ENCODE results near the gene MT1A. TPM values are rescaled to one million over a fixed set of nuclear protein-coding genes. Genes with fewer than 3 reads are reported as not detected.
"Not testable (repeated sequence)": the region's sequence is repeated elsewhere in the genome, so short reads cannot be mapped to it uniquely, and the experiment has no call there.

The MT1A gene
- total RNA-seq, 1 experiment from 2014 or later, result 23.5 TPM

- DNase-seq, result no peak
- no peaks in the 10 kb centered on the region for H3K79me2 ChIP-seq (ENCODE audit: low read depth)
- peaks cover 10% of the 10 kb centered on the region for H3K27me3 ChIP-seq (ENCODE audit: insufficient read depth, low read depth)
- H3K9me3 ChIP-seq (ENCODE audit: insufficient read depth, low read depth), result no peaks in the 10 kb centered on the region
- H3K9me2 ChIP-seq (ENCODE audit: insufficient read depth), result no peaks in the 10 kb centered on the region
- H3F3A ChIP-seq (ENCODE audit: insufficient read depth, low read depth), result no peaks in the 10 kb centered on the region
- H3K27ac ChIP-seq, result no peak overlapping the region
- intact Hi-C loops (cut with micrococcal nuclease; ENCODE audit: unreplicated experiment), result no loop called here
- H3K4me3 ChIP-seq, result no peak overlapping the region
- H3K4me2 ChIP-seq, result no peak overlapping the region
- H3K4me1 ChIP-seq (replicated peaks; ENCODE audit: insufficient read depth), result no peaks in the 10 kb centered on the region; the same call in 1 of the 2 replicates
- H4K20me1 ChIP-seq (ENCODE audit: insufficient read depth), result no peaks in the 10 kb centered on the region
- TF ChIP-seq EZH2 (IDR thresholded peaks at IDR 0.05; ENCODE audit: low read depth) (no peak), CTCF (conservative IDR thresholded peaks at IDR 0.05) (no peak)
- ChIA-PET CTCF (no interaction called here), POLR2A (ENCODE audit: unreplicated experiment) (no interaction called here)
- no TSS peak for BruUV-seq (replicated peaks)
- H3K36me3 ChIP-seq (ENCODE audit: low read depth), result no peaks in the 10 kb centered on the region
- H2AFZ ChIP-seq, result no peak overlapping the region
Observed at GRCh38 chr16:56672761-56673536, 34.5 kb downstream of the MT1A start.

DNA sequence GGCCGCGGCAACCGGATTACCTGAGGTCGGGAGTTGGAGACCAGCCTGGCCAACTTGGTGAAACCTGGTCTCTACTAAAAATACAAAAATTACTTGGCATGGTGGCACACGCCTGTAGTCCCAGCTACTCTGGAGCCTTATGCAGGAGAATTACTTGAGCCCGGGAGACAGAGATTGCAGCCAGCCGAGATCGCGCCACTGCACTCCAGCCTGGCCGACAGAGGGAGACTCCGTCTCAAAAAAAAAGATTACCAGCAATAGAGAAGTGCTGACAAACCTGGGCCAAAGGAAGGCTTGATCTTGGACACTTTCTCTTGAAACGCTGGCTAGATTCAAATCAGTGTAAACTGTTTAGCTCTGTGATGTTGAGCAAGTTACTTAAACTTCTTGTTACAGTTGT, 35.5 kb downstream of the MT1A start:
- ChIA-PET POLR2A (ENCODE audit: unreplicated experiment) (interaction anchor here (0.6 kb wide), 1 partner anchor 346 kb away, joined by 6 read pairs; no protein-coding TSS in a partner anchor), CTCF (no interaction called here)

GRCh38 chr16:56674570-56674969, 36.1 kb downstream of the MT1A start:
- H3K9me2 ChIP-seq (ENCODE audit: insufficient read depth); H3K4me1 ChIP-seq (replicated peaks; ENCODE audit: insufficient read depth); H3K27ac ChIP-seq; BruUV-seq (replicated peaks); intact Hi-C loops (cut with micrococcal nuclease; ENCODE audit: unreplicated experiment); H3K9me3 ChIP-seq (ENCODE audit: insufficient read depth, low read depth); DNase-seq; POLR2A ChIA-PET (ENCODE audit: unreplicated experiment); H4K20me1 ChIP-seq (ENCODE audit: insufficient read depth); H3K4me3 ChIP-seq; H3K79me2 ChIP-seq (ENCODE audit: low read depth); H3K27me3 ChIP-seq (ENCODE audit: insufficient read depth, low read depth); CTCF ChIA-PET; H3K36me3 ChIP-seq (ENCODE audit: low read depth); H3K4me2 ChIP-seq; H2AFZ ChIP-seq: not testable (repeated sequence)
- peaks cover 11% of the 10 kb centered on the region; the same call in 1 of the 2 replicates for H3F3A ChIP-seq (ENCODE audit: insufficient read depth, low read depth)

More for the DNA sequence above, 35.5 kb downstream of the MT1A start:
- Histone ChIP-seq H2AFZ (no peak overlapping the region), H3K9me3 (ENCODE audit: insufficient read depth, low read depth) (no peaks in the 10 kb centered on the region), H3K36me3 (ENCODE audit: low read depth) (no peaks in the 10 kb centered on the region), H3K4me3 (no peak overlapping the region), H3K79me2 (ENCODE audit: low read depth) (no peaks in the 10 kb centered on the region), H3K4me1 (replicated peaks; ENCODE audit: insufficient read depth) (no peaks in the 10 kb centered on the region; the same call in 1 of the 2 replicates), H4K20me1 (ENCODE audit: insufficient read depth) (no peaks in the 10 kb centered on the region), H3F3A (ENCODE audit: insufficient read depth, low read depth) (0 out of 2 replicates have a peak, but pooled peaks cover 5% of the 10 kb centered on the region), H3K4me2 (no peak overlapping the region), H3K27ac (no peak overlapping the region), H3K27me3 (ENCODE audit: insufficient read depth, low read depth) (peaks cover 4% of the 10 kb centered on the region; the same call in 1 of the 2 replicates), H3K9me2 (ENCODE audit: insufficient read depth) (no peaks in the 10 kb centered on the region)
- no peak for DNase-seq
- TF ChIP-seq CTCF (conservative IDR thresholded peaks at IDR 0.05), result peak; percentile 34
- no peak for TF ChIP-seq EZH2 (IDR thresholded peaks at IDR 0.05; ENCODE audit: low read depth)
- no TSS peak for BruUV-seq (replicated peaks)
- intact Hi-C loops (cut with micrococcal nuclease; ENCODE audit: unreplicated experiment), result no loop called here

All from PC-9 (cell line).